HepG2 (cell line): Measurements from ENCODE around the gene SLC16A3. TPM values are rescaled to one million over a fixed set of nuclear protein-coding genes. Genes with fewer than 3 reads are reported as not detected.

ENCODE experiments used
- ETS1 ChIP-seq: sonication (generic); formaldehyde crosslinking; IDR thresholded peaks from 2 replicates; pipeline ENCODE4 v1.4.0; 2020; ENCODE audit warnings: missing genetic modification reagents
- FOXA3 ChIP-seq: IDR thresholded peaks from 2 replicates; pipeline ENCODE4 v1.6.1; 2016; ENCODE audit warnings: missing genetic modification reagents, missing compliant biosample characterization
- FOXK2 ChIP-seq: fragments of 450-650 bp; IDR thresholded peaks from 2 replicates; pipeline ENCODE4 v1.6.1; 2016
- IKZF4 ChIP-seq: sonication (generic); formaldehyde crosslinking; IDR thresholded peaks from 2 replicates; pipeline ENCODE4 v1.5.1; 2020; ENCODE audit warnings: borderline replicate concordance, mild to moderate bottlenecking, low read depth, missing genetic modification reagents; ENCODE audit errors: not compliant biosample characterization
- JUNB ChIP-seq: sonication (generic); formaldehyde crosslinking; IDR thresholded peaks from 2 replicates; pipeline ENCODE4 v1.8.0; 2022; ENCODE audit warnings: missing genetic modification reagents, mild to moderate bottlenecking, borderline replicate concordance
- POGZ ChIP-seq: sonication (generic); formaldehyde crosslinking; IDR thresholded peaks from 2 replicates; pipeline ENCODE4 v1.4.0; 2020; ENCODE audit warnings: mild to moderate bottlenecking, missing genetic modification reagents
- RORA ChIP-seq: sonication (generic); formaldehyde crosslinking; IDR thresholded peaks from 2 replicates; pipeline ENCODE4 v1.5.0; 2020; ENCODE audit warnings: mild to moderate bottlenecking, missing genetic modification reagents, moderate library complexity
- TCF7 ChIP-seq: sonication (generic); IDR thresholded peaks from 2 replicates; pipeline ENCODE4 v1.6.1; 2016; ENCODE audit warnings: antibody characterized with exemption, low read depth
- TOPORS ChIP-seq: sonication (generic); formaldehyde crosslinking; IDR thresholded peaks from 2 replicates; pipeline ENCODE4 v1.8.0; 2023; ENCODE audit warnings: mild to moderate bottlenecking, missing genetic modification reagents
- TP53 ChIP-seq: sonication (generic); formaldehyde crosslinking; conservative IDR thresholded peaks from 2 replicates; pipeline ENCODE4 v1.4.0; 2020; ENCODE audit warnings: missing genetic modification reagents
- YEATS2 ChIP-seq: sonication (generic); formaldehyde crosslinking; IDR thresholded peaks from 2 replicates; pipeline ENCODE4 v1.4.0; 2020; ENCODE audit warnings: missing genetic modification reagents, borderline replicate concordance
- ZBTB20 ChIP-seq: sonication (generic); formaldehyde crosslinking; IDR thresholded peaks from 2 replicates; pipeline ENCODE4 v1.8.1; 2023; ENCODE audit warnings: missing genetic modification reagents, low read depth, mild to moderate bottlenecking, borderline replicate concordance
- ZBTB33 ChIP-seq: sonication (generic); formaldehyde crosslinking; IDR thresholded peaks from 2 replicates; pipeline ENCODE4 v1.4.0; 2020; ENCODE audit warnings: missing genetic modification reagents
- ZBTB44 ChIP-seq: sonication (generic); formaldehyde crosslinking; IDR thresholded peaks from 2 replicates; pipeline ENCODE4 v1.4.0; 2020; ENCODE audit warnings: missing genetic modification reagents
- ZC3H13 ChIP-seq: sonication (generic); formaldehyde crosslinking; IDR thresholded peaks from 2 replicates; pipeline ENCODE4 v1.8.1; 2023; ENCODE audit warnings: mild to moderate bottlenecking, missing genetic modification reagents, moderate library complexity
- ZNF136 ChIP-seq: sonication (generic); formaldehyde crosslinking; IDR thresholded peaks from 2 replicates; pipeline ENCODE4 v1.8.1; 2022; ENCODE audit warnings: low read depth, mild to moderate bottlenecking, moderate library complexity, missing genetic modification reagents
- ZNF337 ChIP-seq: sonication (generic); formaldehyde crosslinking; IDR thresholded peaks from 2 replicates; pipeline ENCODE4 v1.5.1; 2020; ENCODE audit warnings: missing genetic modification reagents, low read depth, mild to moderate bottlenecking, borderline replicate concordance
- ZNF441 ChIP-seq: sonication (generic); formaldehyde crosslinking; IDR thresholded peaks from 2 replicates; pipeline ENCODE4 v1.7.0; 2021; ENCODE audit warnings: missing genetic modification reagents, borderline replicate concordance
- ZNF484 ChIP-seq: sonication (generic); formaldehyde crosslinking; IDR thresholded peaks from 2 replicates; pipeline ENCODE4 v1.5.1; 2020; ENCODE audit warnings: mild to moderate bottlenecking, low read depth, missing genetic modification reagents, borderline replicate concordance
- ZNF710 ChIP-seq: sonication (generic); formaldehyde crosslinking; IDR thresholded peaks from 2 replicates; pipeline ENCODE4 v1.5.0; 2020; ENCODE audit warnings: mild to moderate bottlenecking, missing genetic modification reagents, borderline replicate concordance
- ZNF724P ChIP-seq: sonication (generic); formaldehyde crosslinking; IDR thresholded peaks from 2 replicates; pipeline ENCODE4 v1.8.0; 2022; ENCODE audit warnings: missing genetic modification reagents, borderline replicate concordance
- ZNF747 ChIP-seq: sonication (generic); formaldehyde crosslinking; IDR thresholded peaks from 2 replicates; pipeline ENCODE4 v1.8.1; 2023; ENCODE audit warnings: missing genetic modification reagents, mild to moderate bottlenecking, borderline replicate concordance
- polyA plus RNA-seq, 8 experiments: library from polyadenylated mRNA; depleted of rRNA in 3 of 8; stranded (reverse) in 7 of 8; unstranded in 1 of 8; fragments of >200 nt; fragmentation: Illumina TruSeq in 4 of 8; extraction: Trizol in 4 of 8; gene quantifications; 2 replicates each; pipeline versions ENCODE4 v1.2.1 to v1.2.3, GENCODE V29; 2011 to 2016; ENCODE audit warnings: low read depth in 4 of 8, missing spikeins in 1 of 8, mixed read lengths in 1 of 8; ENCODE audit not compliant: insufficient read depth in 1 of 8
- total RNA-seq, 5 experiments: library from RNA; depleted of rRNA; stranded (reverse); fragments of >200 nt; fragmentation: Illumina TruSeq; extraction: Trizol; gene quantifications; 2 replicates each; pipeline ENCODE4 v1.2.3, GENCODE V29; 2016; ENCODE audit warnings: low read depth in 1 of 5

Gene SLC16A3
- total and polyA plus RNA-seq, 2 of the 13 experiments (the other 11 are each of a cell fraction or from before 2014, with no cell fraction given): 242 to 349 TPM

- TF ChIP-seq ZNF484 (CRISPR knock-in tag) (peak; percentile 16; the same call in 1 of the 2 replicates), RORA (CRISPR knock-in tag) (no peak), ZC3H13 (CRISPR knock-in tag) (no peak), ZNF710 (CRISPR knock-in tag) (no peak), IKZF4 (no peak), FOXK2 (no peak), TOPORS (CRISPR knock-in tag) (no peak; the same call in 1 of the 2 replicates), TCF7 (no peak), ZNF441 (CRISPR knock-in tag) (peak; percentile 41; the same call in 1 of the 2 replicates), JUNB (0 out of 2 replicates have a peak, but pooled peaks have one; percentile 1), FOXA3 (CRISPR knock-in tag) (no peak), ZBTB20 (CRISPR knock-in tag) (no peak; the same call in 1 of the 2 replicates), ZNF136 (CRISPR knock-in tag) (0 out of 2 replicates have a peak, but pooled peaks have one; percentile 54), ZBTB44 (CRISPR knock-in tag) (peak; percentile 17; the same call in 1 of the 2 replicates), TP53 (no peak), ZBTB33 (CRISPR knock-in tag) (no peak), YEATS2 (no peak), ZNF747 (CRISPR knock-in tag) (no peak), ZNF337 (CRISPR knock-in tag) (no peak), ETS1 (CRISPR knock-in tag) (peak; percentile 47; the same call in 1 of the 2 replicates), ZNF724P (CRISPR knock-in tag) (peak; percentile 15; the same call in 1 of the 2 replicates), POGZ (CRISPR knock-in tag) (no peak; the same call in 1 of the 2 replicates)
Measured at GRCh38 chr17:82228842-82229697, at the start of gene SLC16A3 (continued).
